ENCODE data around the gene PTPMT1.
"Not testable (repeated sequence)": the region's sequence is repeated elsewhere in the genome, so short reads cannot be mapped to it uniquely, and the experiment has no call there.

DNA sequence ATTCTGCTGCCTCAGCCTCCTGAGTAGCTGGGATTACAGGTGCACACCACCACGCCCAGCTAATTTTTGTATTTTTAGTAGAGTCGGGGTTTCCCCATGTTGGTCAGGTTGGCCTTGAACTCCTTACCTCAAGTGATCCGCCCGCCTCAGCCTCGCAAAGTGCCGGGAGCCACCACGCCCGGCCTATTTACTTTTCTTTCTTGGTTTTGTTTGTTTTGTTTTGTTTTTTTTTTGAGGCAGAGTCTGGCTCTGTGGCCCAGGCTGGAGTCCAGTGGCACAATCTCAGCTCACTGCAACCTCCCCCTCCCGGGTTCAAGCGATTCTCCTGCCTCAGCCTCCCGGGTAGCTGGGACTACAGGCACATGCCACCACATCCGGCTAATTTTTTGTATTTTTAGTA, 8.4 kb upstream of the PTPMT1 start:
- TF ChIP-seq CTCF (IDR thresholded peaks at IDR 0.05); ZFX (IDR thresholded peaks at IDR 0.05; ENCODE audit: borderline replicate concordance): not testable (repeated sequence)

Data from 22Rv1 (cell line).